Lower leg skin (tissue), 4 donors: ENCODE data around the gene GPC5. TPM values are rescaled to one million over a fixed set of nuclear protein-coding genes. Genes with fewer than 3 reads are reported as not detected.

Source experiments
- DNase-seq, 2 donors: peaks; one replicate each; pipeline ENCODE4 v3.0.0-alpha.2; 2019; ENCODE audit warnings: low spot score in 2 of 2
- H3K4me3 ChIP-seq: fragments of 200-600 bp; sonication (generic); 2 replicates; pipeline ENCODE4 v1.5.1; 2017; ENCODE audit warnings: mild to moderate bottlenecking, low read depth; ENCODE audit not compliant: poor library complexity, severe bottlenecking
- CTCF ChIP-seq, 3 donors: fragments of 450-650 bp; IDR thresholded peaks; one replicate each; pipeline ENCODE4 v1.5.1; 2016; ENCODE audit warnings: antibody characterized with exemption in 3 of 3, mild to moderate bottlenecking in 3 of 3, moderate library complexity in 2 of 3
- POLR2A ChIP-seq, 2 donors: fragments of 450-650 bp; IDR thresholded peaks; one replicate each; pipeline ENCODE4 v1.6.1; 2016 to 2017; ENCODE audit warnings: antibody characterized with exemption in 2 of 2, mild to moderate bottlenecking in 1 of 2, moderate library complexity in 1 of 2
- WGBS, 2 donors: methylation state at CpG; one replicate each; pipeline ENCODE4 v1.1.5; 2018; 5-methylcytosine and 5-hydroxymethylcytosine counted together
- intact Hi-C: fragments of 100-400 bp; cut with DNase I; formaldehyde crosslinking; loops from one replicate; pipeline ENCODE4 v1.15.0; 2023; ENCODE audit warnings: low total_unique reads
- total RNA-seq, 4 donors: library from RNA; depleted of rRNA; stranded (reverse); fragments of >200 nt; gene quantifications; one replicate each; pipeline ENCODE4 v1.1.0, GENCODE V29; 2016

Gene GPC5
- total RNA-seq, 4 donors from 2014 or later: 0.46 to 1.3 (median 0.82) TPM

DNA sequence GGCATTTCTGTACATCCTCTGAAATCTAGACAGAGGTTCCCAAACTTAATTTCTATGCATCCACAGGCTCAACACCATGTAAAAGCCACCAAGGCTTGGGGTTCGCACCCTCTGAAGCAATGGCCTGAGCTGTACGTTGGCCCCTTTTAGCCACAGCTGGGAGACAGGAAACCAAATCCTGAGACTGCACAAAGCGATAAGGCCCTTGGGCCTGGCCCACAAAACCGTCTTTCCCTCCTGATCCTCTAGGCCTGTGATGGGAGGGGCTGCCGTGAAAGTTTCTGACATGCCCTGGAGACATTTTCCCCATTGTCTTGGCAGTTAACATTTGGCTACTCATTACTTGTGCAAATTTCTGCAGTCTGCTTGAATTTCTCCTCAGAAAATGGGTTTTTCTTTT lies 766.4 kb downstream of the GPC5 start:
- 67% methylated on average over 5 of the region's 5 CpGs for WGBS, 2 donors
- intact Hi-C loops: no loop called here
- no peak for DNase-seq
- TF ChIP-seq CTCF (IDR thresholded peaks at IDR 0.05) (no peak), POLR2A (IDR thresholded peaks at IDR 0.05) (no peak)
- no peak overlapping the region for H3K4me3 ChIP-seq

DNA sequence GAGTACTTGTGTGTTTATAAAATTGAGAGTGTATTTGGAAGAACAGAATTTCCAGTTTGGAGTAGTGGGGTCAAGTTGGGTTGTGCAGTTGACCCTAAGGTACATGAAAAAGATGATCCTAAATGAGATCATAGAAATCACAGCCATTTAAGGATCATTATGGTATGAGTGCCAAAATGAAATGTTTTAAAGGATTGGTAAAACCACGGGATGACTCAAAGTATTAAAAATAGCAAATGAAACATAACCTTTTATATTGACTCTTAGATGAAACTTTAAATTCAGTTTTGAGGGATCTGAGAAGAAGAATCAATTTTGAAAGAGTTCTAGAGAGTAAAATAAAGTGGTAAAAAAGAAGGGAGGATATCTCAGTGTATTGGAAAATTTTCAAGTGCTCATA lies 773.8 kb downstream of the GPC5 start:
- no peak overlapping the region for H3K4me3 ChIP-seq
- TF ChIP-seq CTCF (IDR thresholded peaks at IDR 0.05) (no peak), POLR2A (IDR thresholded peaks at IDR 0.05) (no peak)
- intact Hi-C loops: no loop called here
- 50 to 57% methylated on average over 1 of the region's 1 CpG for WGBS, 2 donors
- no peak for DNase-seq

- 95% methylated on average over 2 of the region's 2 CpGs for WGBS, 2 donors
- no peak for TF ChIP-seq CTCF (IDR thresholded peaks at IDR 0.05)
- no peak for TF ChIP-seq POLR2A (IDR thresholded peaks at IDR 0.05)
- H3K4me3 ChIP-seq: no peak overlapping the region
- intact Hi-C loops: no loop called here
- no peak for DNase-seq
Observed at GRCh38 chr13:92173254-92173653, 774.8 kb downstream of the GPC5 start.

DNA sequence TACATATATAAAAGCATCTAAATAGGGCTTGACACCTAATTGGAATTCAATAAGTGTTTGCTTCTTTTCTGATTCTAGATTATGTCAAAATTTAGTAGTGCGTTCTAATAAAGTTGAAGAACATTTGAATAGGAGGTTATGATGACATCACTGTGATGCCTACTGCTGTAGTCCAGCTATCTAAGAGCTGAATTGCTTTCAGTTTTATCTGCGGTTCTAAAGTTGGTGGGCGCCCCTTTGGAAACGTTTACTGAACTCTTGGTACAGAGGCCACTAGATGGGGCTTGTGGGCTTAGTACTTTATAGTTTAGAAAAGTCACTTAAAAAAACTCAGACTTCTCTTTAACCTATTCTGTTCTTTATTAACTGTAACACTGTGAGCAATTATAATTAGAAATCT lies 776.9 kb downstream of the GPC5 start:
- no peak for DNase-seq
- no peak overlapping the region for H3K4me3 ChIP-seq
- no peak for TF ChIP-seq POLR2A (IDR thresholded peaks at IDR 0.05)
- TF ChIP-seq CTCF (IDR thresholded peaks at IDR 0.05): no peak
- 14 to 15% methylated on average over 4 of the region's 4 CpGs for WGBS, 2 donors
- intact Hi-C loops: no loop called here

DNA sequence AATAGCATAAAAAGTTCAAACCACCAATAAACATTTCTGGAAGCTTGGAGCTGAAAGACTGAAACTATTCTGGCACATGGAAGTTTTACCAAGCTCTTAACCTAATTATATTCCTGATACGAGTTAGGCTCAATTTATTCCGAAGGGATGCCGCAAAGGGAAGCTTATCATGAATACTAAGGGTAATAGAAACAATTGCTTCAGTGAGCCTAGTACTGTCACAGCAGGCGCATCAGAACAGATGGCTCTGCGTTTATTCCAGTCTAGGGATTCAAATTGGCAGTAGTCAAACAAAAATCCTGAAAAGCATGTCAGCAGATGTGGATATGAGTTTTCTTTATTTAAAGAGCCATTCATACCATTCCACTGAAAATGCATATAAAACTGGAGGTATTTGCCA lies 779.5 kb downstream of the GPC5 start:
- no peak overlapping the region for H3K4me3 ChIP-seq
- intact Hi-C loops: no loop called here
- TF ChIP-seq POLR2A (IDR thresholded peaks at IDR 0.05): no peak
- TF ChIP-seq CTCF (IDR thresholded peaks at IDR 0.05): no peak
- no peak for DNase-seq
- 76 to 77% methylated on average over 5 of the region's 5 CpGs for WGBS, 2 donors

DNA sequence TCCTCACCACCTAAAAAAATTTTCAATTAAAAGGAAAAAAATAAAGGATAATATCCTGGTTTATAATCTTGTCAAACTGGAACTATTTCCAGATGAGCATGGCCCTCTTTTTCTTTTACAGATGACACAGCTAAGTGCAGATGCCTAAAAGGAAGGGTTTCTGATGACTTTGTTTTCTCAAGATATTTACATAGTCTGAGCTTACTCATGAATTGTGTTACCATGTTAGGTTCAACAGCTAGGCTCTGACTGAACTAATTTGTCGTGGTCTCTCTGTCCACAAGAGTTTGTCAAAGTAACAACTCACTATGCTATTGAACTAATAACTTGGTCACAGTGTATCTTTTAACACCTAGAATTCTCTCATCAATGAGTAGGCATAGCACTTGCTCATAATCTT lies 780.8 kb downstream of the GPC5 start:
- 94 to 100% methylated on average over 1 of the region's 1 CpG for WGBS, 2 donors
- no peak overlapping the region for H3K4me3 ChIP-seq
- DNase-seq: no peak
- TF ChIP-seq CTCF (IDR thresholded peaks at IDR 0.05): no peak
- no peak for TF ChIP-seq POLR2A (IDR thresholded peaks at IDR 0.05)
- intact Hi-C loops: no loop called here
